ENCODE results near the gene ZNF512B.

- no peak for TF ChIP-seq CTCF (IDR thresholded peaks at IDR 0.05)
- no peak for TF ChIP-seq EP300 (IDR thresholded peaks at IDR 0.05)
These were observed 27.3 kb downstream of the ZNF512B start for GRCh38 chr20:63942250-63942951.

Data from ovary (tissue), 3 donors.